AG09309 (cell line): Measurements from ENCODE around the gene NADSYN1.
"Not testable (repeated sequence)": the region's sequence is repeated elsewhere in the genome, so short reads cannot be mapped to it uniquely, and the experiment has no call there.

ENCODE experiments used
- DNase-seq: peaks from one replicate; pipeline ENCODE4 v3.0.0-alpha.2; 2010; ENCODE audit warnings: low read depth
- H3K4me3 ChIP-seq: 2 replicates; pipeline ENCODE4 v1.5.1; 2011; ENCODE audit warnings: mild to moderate bottlenecking, low read depth, low read length, moderate library complexity; ENCODE audit not compliant: control insufficient read depth
- TF ChIP-seq, protein P1 (sequence below): IDR thresholded peaks from 2 replicates; pipeline ENCODE4 v1.5.1; 2011; ENCODE audit warnings: mild to moderate bottlenecking, low read depth, low read length, inconsistent platforms; ENCODE audit not compliant: insufficient read depth, control insufficient read depth; ENCODE audit errors: missing control alignments

Gene NADSYN1

DNA sequence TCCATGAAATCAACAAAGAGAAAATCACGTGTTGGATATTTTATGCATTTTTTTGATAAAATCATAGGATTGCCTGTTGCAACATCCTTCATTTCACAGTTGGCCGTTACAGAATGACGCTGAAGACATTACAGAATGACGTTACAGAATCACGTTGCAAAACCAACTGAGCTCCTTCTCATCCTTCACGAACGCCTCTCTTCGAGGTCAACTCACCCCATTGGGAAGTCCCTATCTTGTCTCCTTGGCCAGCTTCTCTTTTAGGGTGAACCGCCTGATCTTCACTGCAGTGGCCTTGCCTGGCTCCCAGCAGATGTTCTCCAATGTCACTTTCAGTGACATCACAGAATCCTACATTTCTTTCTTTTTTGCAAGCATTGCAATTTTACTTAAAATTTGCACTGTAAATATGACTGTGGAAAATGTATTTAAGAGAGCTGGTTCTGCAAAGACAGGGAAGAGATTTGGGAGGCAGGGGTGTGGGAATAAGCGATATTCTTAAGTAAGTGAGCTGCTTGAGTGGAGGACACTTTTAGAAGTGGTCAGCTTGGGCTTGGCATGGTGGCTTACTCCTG, 79.1 kb downstream of the NADSYN1 start:
- TF ChIP-seq, protein P1, sequence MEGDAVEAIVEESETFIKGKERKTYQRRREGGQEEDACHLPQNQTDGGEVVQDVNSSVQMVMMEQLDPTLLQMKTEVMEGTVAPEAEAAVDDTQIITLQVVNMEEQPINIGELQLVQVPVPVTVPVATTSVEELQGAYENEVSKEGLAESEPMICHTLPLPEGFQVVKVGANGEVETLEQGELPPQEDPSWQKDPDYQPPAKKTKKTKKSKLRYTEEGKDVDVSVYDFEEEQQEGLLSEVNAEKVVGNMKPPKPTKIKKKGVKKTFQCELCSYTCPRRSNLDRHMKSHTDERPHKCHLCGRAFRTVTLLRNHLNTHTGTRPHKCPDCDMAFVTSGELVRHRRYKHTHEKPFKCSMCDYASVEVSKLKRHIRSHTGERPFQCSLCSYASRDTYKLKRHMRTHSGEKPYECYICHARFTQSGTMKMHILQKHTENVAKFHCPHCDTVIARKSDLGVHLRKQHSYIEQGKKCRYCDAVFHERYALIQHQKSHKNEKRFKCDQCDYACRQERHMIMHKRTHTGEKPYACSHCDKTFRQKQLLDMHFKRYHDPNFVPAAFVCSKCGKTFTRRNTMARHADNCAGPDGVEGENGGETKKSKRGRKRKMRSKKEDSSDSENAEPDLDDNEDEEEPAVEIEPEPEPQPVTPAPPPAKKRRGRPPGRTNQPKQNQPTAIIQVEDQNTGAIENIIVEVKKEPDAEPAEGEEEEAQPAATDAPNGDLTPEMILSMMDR, result no peak
- no peak overlapping the region for H3K4me3 ChIP-seq
- DNase-seq, result no peak

DNA sequence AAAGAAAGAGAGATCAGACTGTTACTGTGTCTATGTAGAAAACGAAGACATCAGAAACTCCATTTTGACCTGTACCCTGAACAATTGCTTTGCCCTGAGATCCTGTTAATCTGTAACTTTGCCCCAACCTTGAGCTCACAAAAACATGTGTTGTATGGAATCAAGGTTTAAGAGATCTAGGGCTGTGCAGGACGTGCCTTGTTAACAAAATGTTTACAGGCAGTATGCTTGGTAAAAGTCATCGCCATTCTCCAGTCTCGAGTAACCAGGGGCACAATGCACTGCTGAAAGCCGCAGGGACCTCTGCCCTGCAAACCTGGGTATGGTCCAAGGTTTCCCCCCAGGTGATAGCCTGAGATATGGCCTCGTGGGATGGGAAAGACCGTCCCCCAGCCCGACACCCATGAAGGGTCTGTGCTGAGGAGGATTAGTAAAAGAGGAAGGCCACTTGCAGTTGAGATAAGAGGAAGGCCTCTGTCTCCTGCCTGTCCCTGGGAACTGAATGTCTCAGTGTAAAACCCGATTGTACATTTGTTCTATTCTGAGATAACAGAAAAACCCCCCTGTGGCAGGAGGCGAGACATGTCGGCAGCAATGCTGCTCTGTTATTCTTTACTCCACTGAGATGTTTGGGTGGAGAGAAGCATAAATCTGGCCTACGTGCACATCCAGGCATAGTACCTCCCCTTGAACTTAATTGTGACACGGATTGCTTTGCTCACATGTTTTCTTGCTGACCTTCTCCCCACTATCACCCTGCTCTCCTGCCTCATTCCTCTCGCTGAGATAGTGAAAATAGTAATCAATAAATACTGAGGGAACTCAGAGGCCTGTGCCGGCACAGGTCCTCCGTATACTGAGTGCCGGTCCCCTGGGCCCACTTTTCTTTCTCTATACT, 82.0 kb downstream of the NADSYN1 start:
- not testable (repeated sequence) for DNase-seq

DNA sequence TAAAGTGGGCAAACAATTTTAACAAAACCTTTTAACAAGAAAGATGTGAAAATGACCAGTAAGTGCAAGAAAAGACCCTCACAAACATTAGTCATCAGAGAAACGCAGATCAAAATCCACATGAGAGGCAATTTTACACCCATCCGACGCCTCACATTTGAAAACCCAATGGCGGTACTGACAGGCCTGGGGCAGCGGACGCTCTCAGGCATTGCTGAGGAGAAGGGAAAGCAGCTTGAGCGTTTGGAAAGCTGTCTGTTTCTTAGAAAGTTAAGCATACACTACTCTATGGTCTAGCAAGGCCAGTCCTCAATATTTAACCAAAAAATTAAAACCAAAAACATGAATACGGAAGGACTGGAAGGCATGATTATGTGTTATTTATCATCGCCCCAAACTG, 82.8 kb downstream of the NADSYN1 start:
- no peak overlapping the region for H3K4me3 ChIP-seq
- TF ChIP-seq, protein P1, result no peak
- DNase-seq, result no peak

More for the DNA sequence above, 82.0 kb downstream of the NADSYN1 start:
- H3K4me3 ChIP-seq, result not testable (repeated sequence)

DNA sequence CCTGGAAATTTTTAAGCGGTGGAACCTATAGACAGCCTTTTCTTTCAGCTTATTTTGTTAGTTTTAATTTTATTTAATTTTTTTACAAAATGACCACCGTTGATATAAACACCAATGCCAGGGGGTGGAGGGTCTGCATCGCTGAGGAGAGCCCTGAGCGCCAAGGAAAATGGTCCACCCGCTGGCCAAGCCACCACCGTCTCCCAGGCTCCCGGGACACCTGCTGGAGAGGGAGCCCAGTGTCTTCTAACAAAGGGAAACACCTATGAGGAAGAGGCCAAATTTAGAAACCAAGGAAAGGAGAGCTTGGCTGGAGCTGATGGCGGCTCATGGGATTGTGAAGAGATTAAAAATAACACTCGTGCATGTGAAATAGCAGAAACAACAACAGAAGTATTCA, 84.5 kb downstream of the NADSYN1 start:
- TF ChIP-seq, protein P1, result no peak
- H3K4me3 ChIP-seq, result no peak overlapping the region
- DNase-seq, result no peak

DNA sequence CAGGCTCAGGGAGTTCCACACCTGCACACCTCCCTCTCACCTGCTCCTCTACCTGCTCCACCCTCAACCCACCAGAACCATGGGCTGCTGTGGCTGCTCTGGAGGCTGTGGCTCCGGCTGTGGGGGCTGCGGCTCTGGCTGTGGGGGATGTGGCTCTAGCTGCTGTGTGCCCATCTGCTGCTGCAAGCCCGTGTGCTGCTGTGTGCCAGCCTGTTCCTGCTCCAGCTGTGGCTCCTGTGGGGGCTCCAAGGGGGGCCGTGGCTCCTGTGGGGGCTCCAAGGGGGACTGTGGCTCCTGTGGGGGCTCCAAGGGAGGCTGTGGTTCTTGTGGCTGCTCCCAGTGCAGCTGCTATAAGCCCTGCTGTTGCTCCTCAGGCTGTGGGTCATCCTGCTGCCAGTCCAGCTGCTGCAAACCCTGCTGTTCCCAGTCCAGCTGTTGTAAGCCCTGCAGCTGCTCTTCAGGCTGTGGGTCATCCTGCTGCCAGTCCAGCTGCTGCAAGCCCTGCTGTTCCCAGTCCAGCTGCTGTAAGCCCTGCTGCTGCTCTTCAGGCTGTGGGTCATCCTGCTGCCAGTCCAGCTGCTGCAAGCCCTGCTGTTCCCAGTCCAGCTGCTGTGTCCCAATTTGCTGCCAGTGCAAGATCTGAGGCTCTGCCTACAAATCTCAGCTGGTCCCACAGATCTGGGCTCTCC, 85.1 kb downstream of the NADSYN1 start, which contains the start of gene KRTAP5-8:
KRTAP5-8 (plus strand) TSS at position 49 of the 689 bp plus-strand sequence; CDS start at position 80, 31 bp downstream.
- not testable (repeated sequence) for DNase-seq, H3K4me3 ChIP-seq

DNA sequence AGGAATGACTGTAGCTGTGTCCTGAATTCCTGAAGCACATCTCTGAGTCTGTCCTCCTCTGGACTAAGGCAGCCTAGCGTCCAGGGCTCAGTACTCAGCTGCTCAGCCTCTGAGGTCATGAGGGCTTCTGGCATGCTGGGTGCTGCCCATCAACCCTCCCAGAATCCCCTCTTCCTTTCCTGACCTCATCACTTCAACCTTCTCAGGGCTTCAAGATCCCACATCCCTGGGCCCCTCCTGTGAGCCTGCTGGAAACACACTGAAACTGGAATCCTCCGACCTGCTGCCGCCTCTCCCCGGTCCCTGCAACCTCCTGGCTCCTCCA, 85.6 kb downstream of the NADSYN1 start:
- TF ChIP-seq, protein P1, result no peak
- no peak for DNase-seq
- no peak overlapping the region for H3K4me3 ChIP-seq

DNA sequence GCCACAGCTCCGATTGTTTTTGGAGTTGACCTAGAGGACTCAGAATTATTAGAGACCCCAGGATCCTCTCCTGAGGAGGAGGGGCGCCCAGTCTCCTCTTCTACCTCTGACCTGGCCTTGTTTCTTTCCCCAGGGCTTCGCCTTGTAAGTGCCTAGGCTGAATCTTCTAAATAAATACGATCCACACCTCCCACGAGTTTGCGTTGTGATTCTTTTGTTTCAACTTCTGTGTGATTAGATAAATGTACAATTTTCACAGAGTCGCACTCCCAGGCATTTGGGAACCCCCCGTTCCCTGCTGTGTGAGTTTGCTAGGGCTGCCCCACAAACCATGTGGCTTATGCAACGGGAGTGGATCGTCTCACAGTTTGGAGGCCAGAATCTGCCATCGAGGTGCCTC, 86.0 kb downstream of the NADSYN1 start:
- DNase-seq, result no peak
- TF ChIP-seq, protein P1, result no peak
- H3K4me3 ChIP-seq, result no peak overlapping the region

DNA sequence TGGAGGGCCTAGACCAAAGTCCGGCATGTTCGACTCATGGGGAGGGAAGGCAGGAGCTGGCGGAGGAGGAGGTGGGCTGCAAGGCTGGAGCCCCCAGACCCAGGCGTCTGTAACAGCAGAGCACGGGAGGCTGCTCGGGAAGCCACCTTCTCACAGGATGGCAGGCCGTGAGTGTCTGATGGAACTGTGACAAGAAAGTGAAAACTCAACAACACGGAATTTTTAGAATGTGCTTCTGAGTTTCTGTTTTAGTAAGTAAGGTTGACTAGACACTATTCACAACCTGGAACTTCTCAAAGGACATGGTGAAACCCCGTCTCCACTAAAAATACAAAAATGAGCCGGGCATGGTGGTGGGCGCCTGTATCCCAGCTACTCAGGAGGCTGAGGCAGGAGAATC, 87.0 kb downstream of the NADSYN1 start:
- H3K4me3 ChIP-seq, result not testable (repeated sequence)

DNA sequence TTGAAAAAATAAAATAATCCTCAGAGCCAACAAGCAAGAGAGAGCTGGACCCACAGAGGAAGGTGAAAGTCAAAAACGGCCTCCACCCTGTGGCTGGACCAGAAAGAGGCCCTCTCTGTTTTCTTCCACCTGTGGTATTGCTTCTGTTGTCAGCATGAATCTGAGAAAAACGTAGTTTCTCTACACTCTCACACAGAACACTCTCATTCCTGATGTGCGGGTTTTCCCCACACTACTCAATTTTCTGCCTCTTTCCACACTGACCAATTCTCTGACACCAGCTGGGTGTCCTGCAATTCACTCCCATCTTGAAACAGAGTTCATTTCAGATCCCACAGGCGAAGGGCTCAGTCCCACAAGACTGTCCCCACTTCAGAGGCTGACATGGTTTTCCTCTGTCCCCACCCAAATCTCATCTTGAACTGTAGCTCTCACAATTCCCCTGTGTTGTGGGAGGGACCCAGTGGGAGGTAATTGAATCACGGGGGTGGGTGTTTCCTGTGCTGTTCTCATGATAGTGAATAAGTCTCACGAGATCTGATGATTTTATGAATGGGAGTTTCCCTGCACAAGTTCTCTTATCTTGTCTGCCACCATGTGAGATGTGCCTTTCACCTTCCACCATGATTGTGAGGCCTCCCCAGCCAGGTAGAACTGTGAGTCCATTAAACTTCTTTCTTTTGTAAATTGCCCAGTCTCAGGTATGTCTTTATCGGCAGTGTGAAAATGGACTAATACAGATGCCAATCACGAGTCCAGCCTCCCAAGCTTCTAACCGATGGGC, 87.7 kb downstream of the NADSYN1 start:
- DNase-seq, H3K4me3 ChIP-seq: not testable (repeated sequence)

More for the DNA sequence above, 87.0 kb downstream of the NADSYN1 start:
- not testable (repeated sequence) for DNase-seq
